ENCODE data around the gene DEPDC4. TPM values are rescaled to one million over a fixed set of nuclear protein-coding genes. Genes with fewer than 3 reads are reported as not detected.
"Not testable (repeated sequence)": the region's sequence is repeated elsewhere in the genome, so short reads cannot be mapped to it uniquely, and the experiment has no call there.

Gene DEPDC4
- total and polyA plus RNA-seq, 4 experiments from 2014 or later, result 0.38 to 1.4 (median 0.95) TPM; not detected in 1

DNA sequence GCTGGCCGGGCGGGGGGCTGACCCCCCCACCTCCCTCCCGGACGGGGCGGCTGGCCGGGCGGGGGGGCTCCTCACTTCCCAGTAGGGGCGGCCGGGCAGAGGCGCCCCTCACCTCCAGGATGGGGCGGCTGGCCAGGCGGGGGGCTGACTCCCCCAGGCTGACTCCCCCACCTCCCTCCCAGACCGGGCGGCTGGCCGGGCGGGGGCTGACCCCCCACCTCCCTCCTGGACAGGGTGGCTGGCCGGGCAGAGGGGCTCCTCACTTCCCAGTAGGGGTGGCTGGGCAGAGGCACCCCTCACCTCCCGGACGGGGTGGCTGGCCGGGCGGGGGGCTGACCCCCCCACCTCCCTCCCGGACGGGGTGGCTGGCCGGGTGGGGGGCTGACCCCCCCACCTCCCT lies 27.5 kb upstream of the DEPDC4 start:
- not testable (repeated sequence) for H3K36me3 ChIP-seq (ENCODE audit: insufficient read depth, low read length)

DNA sequence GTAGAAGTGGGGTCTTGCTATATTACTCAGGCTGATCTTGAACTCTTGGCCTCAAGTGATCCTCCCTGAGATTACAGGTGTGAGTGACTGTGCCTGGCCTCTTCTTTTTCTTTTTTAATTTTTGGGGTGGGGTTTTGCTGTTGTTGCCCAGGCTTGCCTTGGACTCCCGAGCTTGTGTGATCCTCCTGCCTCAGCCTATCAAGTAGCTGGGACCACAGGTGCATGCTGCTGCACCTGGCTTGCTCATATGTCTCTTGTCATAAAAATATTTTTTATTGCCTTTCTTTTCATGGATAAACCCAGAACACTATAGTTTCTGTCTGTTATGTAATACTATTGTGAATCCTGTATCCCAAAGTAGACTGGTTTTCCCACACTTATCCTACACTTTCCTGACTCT lies 26.1 kb upstream of the DEPDC4 start:
- Histone ChIP-seq H3K36me3 (ENCODE audit: insufficient read depth, low read length) (no peaks in the 10 kb centered on the region), H3K27me3 (ENCODE audit: insufficient read depth, low read length) (no peaks in the 10 kb centered on the region), H3K9me3 (ENCODE audit: control insufficient read depth in 1 of 2, low read length in 2 of 2) (no peaks in the 10 kb centered on the region), H3K27ac (ENCODE audit: low read depth, low read length) (no peak overlapping the region), H3K4me3 (ENCODE audit: low read length in 2 of 2) (no peak overlapping the region), H3K4me1 (ENCODE audit: insufficient read depth, low read length) (no peaks in the 10 kb centered on the region)
- peak overlapping the region in 1 of 7 donors; percentile 51 for H3K27ac Mint-ChIP-seq
- CTCF ChIA-PET (ENCODE audit: partially characterized antibody), result no interaction called here
- no peaks in the 10 kb centered on the region for H3K9me3 Mint-ChIP-seq
- H3K4me1 Mint-ChIP-seq, result peaks cover 0 to 4% (median under 1%) of the 10 kb centered on the region in 4 donors
- H3K36me3 Mint-ChIP-seq, result peaks cover 29 to 40% of the 10 kb centered on the region in 2 donors
- POLR2A ChIA-PET (ENCODE audit: partially characterized antibody), result no interaction called here
- H3K27me3 Mint-ChIP-seq, result no peaks in the 10 kb centered on the region
- DNase-seq, result no peak
- H3K4me3 Mint-ChIP-seq, result no peak overlapping the region
- intact Hi-C loops (cut with micrococcal nuclease), result no loop called here

More for the DNA sequence above, 27.5 kb upstream of the DEPDC4 start:
- H3K27me3 ChIP-seq (ENCODE audit: insufficient read depth, low read length); H3K4me3 ChIP-seq (ENCODE audit: low read length in 2 of 2); CTCF ChIA-PET (ENCODE audit: partially characterized antibody); H3K9me3 ChIP-seq (ENCODE audit: control insufficient read depth in 1 of 2, low read length in 2 of 2); DNase-seq; H3K27ac ChIP-seq (ENCODE audit: low read depth, low read length); H3K4me1 ChIP-seq (ENCODE audit: insufficient read depth, low read length); H3K4me1 Mint-ChIP-seq; H3K9me3 Mint-ChIP-seq; H3K27me3 Mint-ChIP-seq; POLR2A ChIA-PET (ENCODE audit: partially characterized antibody); H3K27ac Mint-ChIP-seq; H3K4me3 Mint-ChIP-seq; intact Hi-C loops (cut with micrococcal nuclease): not testable (repeated sequence)
- peaks cover 38 to 47% of the 10 kb centered on the region in 2 donors for H3K36me3 Mint-ChIP-seq

DNA sequence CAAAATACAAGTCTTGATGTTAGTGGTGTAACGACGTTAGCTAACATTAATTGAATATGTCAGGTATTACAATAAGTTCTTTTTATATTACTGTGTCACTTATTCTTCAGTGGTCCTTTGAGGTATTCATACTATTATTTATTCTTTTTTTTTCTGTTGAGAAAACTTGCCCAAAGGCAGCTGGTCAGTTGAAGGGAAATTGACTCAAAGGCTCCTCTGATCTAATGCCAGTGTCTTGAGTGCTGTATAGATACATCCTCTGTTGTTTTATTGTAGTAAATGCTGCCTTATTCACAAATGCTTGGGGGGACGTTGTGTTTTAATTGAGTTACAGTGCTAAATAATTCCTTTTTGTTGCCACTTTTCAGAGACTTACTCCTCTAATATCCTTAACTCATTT lies 23.1 kb upstream of the DEPDC4 start:
- Histone ChIP-seq H3K4me3 (ENCODE audit: low read length in 2 of 2) (no peak overlapping the region), H3K9me3 (ENCODE audit: control insufficient read depth in 1 of 2, low read length in 2 of 2) (no peaks in the 10 kb centered on the region), H3K27me3 (ENCODE audit: insufficient read depth, low read length) (no peaks in the 10 kb centered on the region), H3K27ac (ENCODE audit: low read depth, low read length) (no peak overlapping the region), H3K4me1 (ENCODE audit: insufficient read depth, low read length) (no peaks in the 10 kb centered on the region), H3K36me3 (ENCODE audit: insufficient read depth, low read length) (no peaks in the 10 kb centered on the region)
- ChIA-PET CTCF (ENCODE audit: partially characterized antibody) (no interaction called here), POLR2A (ENCODE audit: partially characterized antibody) (no interaction called here)
- H3K9me3 Mint-ChIP-seq, result no peaks in the 10 kb centered on the region
- intact Hi-C loops (cut with micrococcal nuclease), result no loop called here
- H3K4me3 Mint-ChIP-seq, result no peak overlapping the region
- no peaks in the 10 kb centered on the region for H3K27me3 Mint-ChIP-seq
- DNase-seq, result no peak
- peaks cover 21 to 29% of the 10 kb centered on the region in 2 donors for H3K36me3 Mint-ChIP-seq
- peaks cover 0 to 4% (median 0%) of the 10 kb centered on the region in 4 donors for H3K4me1 Mint-ChIP-seq
- peak overlapping the region in 3 of 7 donors; percentile 3 to 83 (median 44) for H3K27ac Mint-ChIP-seq

DNA sequence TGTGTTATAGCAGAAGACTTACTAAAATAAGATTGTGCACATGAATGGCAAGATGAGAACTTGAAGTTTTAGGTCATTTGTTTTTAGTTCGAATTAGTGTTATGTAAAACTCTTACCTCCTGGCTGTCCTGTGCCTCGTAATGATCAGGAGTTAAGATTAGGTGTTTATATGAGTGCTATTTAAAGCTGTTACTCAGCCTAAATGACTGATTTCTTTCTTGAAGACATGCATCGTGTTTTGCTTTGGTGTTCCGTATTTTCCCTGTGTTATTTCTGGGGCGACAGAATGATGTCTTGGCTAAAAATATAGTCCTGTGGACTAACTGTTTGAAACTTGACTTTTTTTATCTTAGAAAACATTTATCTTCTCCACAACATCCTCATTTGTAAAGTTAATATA lies 22.2 kb upstream of the DEPDC4 start:
- intact Hi-C loops (cut with micrococcal nuclease), result no loop called here
- Histone ChIP-seq H3K27me3 (ENCODE audit: insufficient read depth, low read length) (no peaks in the 10 kb centered on the region), H3K4me3 (ENCODE audit: low read length in 2 of 2) (no peak overlapping the region), H3K4me1 (ENCODE audit: insufficient read depth, low read length) (no peaks in the 10 kb centered on the region), H3K27ac (ENCODE audit: low read depth, low read length) (no peak overlapping the region), H3K9me3 (ENCODE audit: control insufficient read depth in 1 of 2, low read length in 2 of 2) (no peaks in the 10 kb centered on the region), H3K36me3 (ENCODE audit: insufficient read depth, low read length) (no peaks in the 10 kb centered on the region)
- Mint-ChIP-seq H3K27me3 (no peaks in the 10 kb centered on the region), H3K36me3 (peaks cover 23 to 32% of the 10 kb centered on the region in 2 donors), H3K4me3 (no peak overlapping the region), H3K4me1 (peaks cover 0 to 4% (median 0%) of the 10 kb centered on the region in 4 donors), H3K27ac (no peak overlapping the region), H3K9me3 (no peaks in the 10 kb centered on the region)
- no peak for DNase-seq
- POLR2A ChIA-PET (ENCODE audit: partially characterized antibody), result no interaction called here
- CTCF ChIA-PET (ENCODE audit: partially characterized antibody), result no interaction called here

DNA sequence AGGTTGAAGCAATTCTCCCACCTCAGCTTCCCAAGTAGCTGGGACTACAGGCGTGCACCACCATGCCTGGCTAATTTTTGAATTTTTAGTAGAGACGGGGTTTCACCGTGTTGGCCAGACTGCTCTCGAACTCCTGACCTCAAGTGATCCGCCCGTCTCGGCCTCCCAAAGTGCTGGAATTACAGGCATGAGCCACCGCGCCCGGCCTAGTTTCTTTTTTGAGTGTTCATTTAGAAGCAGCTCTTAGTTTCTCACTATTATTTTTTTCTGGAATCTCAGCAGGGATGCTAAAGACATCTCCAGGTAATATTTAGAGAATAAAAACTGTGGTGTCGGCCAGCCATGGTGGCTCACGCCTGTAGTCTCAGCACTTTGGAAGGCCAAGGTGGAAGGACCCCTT lies 17.7 kb upstream of the DEPDC4 start:
- H3K27ac Mint-ChIP-seq; POLR2A ChIA-PET (ENCODE audit: partially characterized antibody); H3K4me1 ChIP-seq (ENCODE audit: insufficient read depth, low read length); H3K36me3 ChIP-seq (ENCODE audit: insufficient read depth, low read length); H3K27me3 Mint-ChIP-seq; H3K27ac ChIP-seq (ENCODE audit: low read depth, low read length); DNase-seq; H3K4me3 ChIP-seq (ENCODE audit: low read length in 2 of 2); H3K9me3 ChIP-seq (ENCODE audit: control insufficient read depth in 1 of 2, low read length in 2 of 2); H3K9me3 Mint-ChIP-seq; H3K27me3 ChIP-seq (ENCODE audit: insufficient read depth, low read length); intact Hi-C loops (cut with micrococcal nuclease); H3K4me3 Mint-ChIP-seq: not testable (repeated sequence)
- Mint-ChIP-seq H3K4me1 (peaks cover 4 to 12% (median 6%) of the 10 kb centered on the region in 4 donors), H3K36me3 (peaks cover 12 to 28% of the 10 kb centered on the region in 2 donors)
- CTCF ChIA-PET (ENCODE audit: partially characterized antibody), result interaction anchor here (0.7 to 1.3 kb wide), 2 partner anchors 32 to 52 kb away, joined by 3 read pairs; no protein-coding TSS in a partner anchor

DNA sequence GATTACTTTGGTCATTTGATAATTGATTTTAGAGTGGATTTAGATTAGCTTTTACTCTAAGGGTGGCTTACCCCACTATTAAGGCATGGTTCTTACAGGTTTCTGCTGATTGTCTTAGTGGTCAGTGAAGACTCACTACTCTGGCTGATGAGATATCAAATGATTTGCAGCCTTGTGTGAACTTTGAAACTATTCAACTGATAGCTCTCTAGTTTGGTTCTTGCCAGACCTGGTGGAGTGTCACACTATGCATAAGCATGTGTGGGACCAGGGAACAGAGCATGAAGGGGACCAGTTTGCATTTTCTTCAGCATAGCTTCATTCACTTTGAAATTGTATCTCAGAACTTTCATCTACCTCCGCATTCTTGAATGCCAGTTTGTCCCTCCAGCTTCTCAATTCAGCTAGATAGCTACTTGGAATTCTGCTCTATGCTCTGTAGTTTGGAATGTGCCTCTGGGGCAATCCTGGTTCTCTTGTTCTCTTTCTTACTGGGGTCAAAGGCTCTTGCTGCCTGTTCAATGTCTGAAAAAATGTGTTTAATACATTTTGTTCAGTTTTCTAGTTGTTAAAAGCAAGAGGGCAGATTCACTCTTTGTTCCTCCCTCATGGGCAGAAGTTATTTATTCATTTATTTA lies 12.8 kb upstream of the DEPDC4 start:
- Histone ChIP-seq H3K4me3 (ENCODE audit: low read length in 2 of 2) (no peak overlapping the region), H3K36me3 (ENCODE audit: insufficient read depth, low read length) (peaks cover 5% of the 10 kb centered on the region), H3K9me3 (ENCODE audit: control insufficient read depth in 1 of 2, low read length in 2 of 2) (no peaks in the 10 kb centered on the region), H3K27ac (ENCODE audit: low read depth, low read length) (no peak overlapping the region), H3K4me1 (ENCODE audit: insufficient read depth, low read length) (peaks cover 12% of the 10 kb centered on the region), H3K27me3 (ENCODE audit: insufficient read depth, low read length) (no peaks in the 10 kb centered on the region)
- Mint-ChIP-seq H3K36me3 (peaks cover 6 to 19% of the 10 kb centered on the region in 2 donors), H3K4me1 (peaks cover 17 to 30% (median 27%) of the 10 kb centered on the region in 4 donors), H3K27me3 (no peaks in the 10 kb centered on the region), H3K4me3 (no peak overlapping the region), H3K27ac (peak overlapping the region in 1 of 7 donors; percentile 49), H3K9me3 (no peaks in the 10 kb centered on the region)
- POLR2A ChIA-PET (ENCODE audit: partially characterized antibody), result no interaction called here
- intact Hi-C loops (cut with micrococcal nuclease), result no loop called here
- CTCF ChIA-PET (ENCODE audit: partially characterized antibody), result no interaction called here
- DNase-seq, result no peak

DNA sequence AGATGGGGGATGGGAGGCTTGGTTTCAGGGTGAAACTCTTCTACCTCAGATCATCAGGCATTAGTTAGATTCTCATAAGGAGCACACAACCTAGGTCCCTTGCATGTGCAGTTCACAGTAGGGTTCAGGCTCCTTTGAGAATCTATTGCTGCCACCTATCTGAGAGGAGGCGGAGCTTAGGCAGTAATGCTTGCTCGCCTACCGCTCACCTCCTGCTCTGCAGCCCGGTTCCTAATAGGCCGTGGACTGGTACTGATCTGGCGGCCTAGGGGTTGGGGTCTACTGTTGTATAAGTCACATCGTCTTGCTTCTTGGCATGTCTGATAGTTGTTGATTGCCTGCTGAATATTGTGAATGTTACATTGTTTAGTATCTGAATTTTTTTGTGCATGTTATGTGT lies 12.3 kb upstream of the DEPDC4 start:
- Mint-ChIP-seq H3K27me3 (no peaks in the 10 kb centered on the region), H3K9me3 (no peaks in the 10 kb centered on the region), H3K27ac (peak overlapping the region in 1 of 7 donors; percentile 49), H3K36me3 (peaks cover 6 to 21% of the 10 kb centered on the region in 2 donors), H3K4me3 (no peak overlapping the region), H3K4me1 (peaks cover 22 to 36% (median 32%) of the 10 kb centered on the region in 4 donors)
- ChIA-PET POLR2A (ENCODE audit: partially characterized antibody) (no interaction called here), CTCF (ENCODE audit: partially characterized antibody) (no interaction called here)
- H3K4me3 ChIP-seq (ENCODE audit: low read length in 2 of 2), result no peak overlapping the region
- no peaks in the 10 kb centered on the region for H3K9me3 ChIP-seq (ENCODE audit: control insufficient read depth in 1 of 2, low read length in 2 of 2)
- no peak for DNase-seq
- H3K27me3 ChIP-seq (ENCODE audit: insufficient read depth, low read length), result no peaks in the 10 kb centered on the region
- no peak overlapping the region for H3K27ac ChIP-seq (ENCODE audit: low read depth, low read length)
- H3K36me3 ChIP-seq (ENCODE audit: insufficient read depth, low read length), result peaks cover 5% of the 10 kb centered on the region
- peaks cover 17% of the 10 kb centered on the region for H3K4me1 ChIP-seq (ENCODE audit: insufficient read depth, low read length)
- intact Hi-C loops (cut with micrococcal nuclease), result no loop called here
